ENCODE results near the gene CHMP6. TPM values are rescaled to one million over a fixed set of nuclear protein-coding genes. Genes with fewer than 3 reads are reported as not detected.

The CHMP6 gene
- total and polyA plus RNA-seq, 4 donors: 9.6 to 24.0 (median 16.7) TPM

DNA sequence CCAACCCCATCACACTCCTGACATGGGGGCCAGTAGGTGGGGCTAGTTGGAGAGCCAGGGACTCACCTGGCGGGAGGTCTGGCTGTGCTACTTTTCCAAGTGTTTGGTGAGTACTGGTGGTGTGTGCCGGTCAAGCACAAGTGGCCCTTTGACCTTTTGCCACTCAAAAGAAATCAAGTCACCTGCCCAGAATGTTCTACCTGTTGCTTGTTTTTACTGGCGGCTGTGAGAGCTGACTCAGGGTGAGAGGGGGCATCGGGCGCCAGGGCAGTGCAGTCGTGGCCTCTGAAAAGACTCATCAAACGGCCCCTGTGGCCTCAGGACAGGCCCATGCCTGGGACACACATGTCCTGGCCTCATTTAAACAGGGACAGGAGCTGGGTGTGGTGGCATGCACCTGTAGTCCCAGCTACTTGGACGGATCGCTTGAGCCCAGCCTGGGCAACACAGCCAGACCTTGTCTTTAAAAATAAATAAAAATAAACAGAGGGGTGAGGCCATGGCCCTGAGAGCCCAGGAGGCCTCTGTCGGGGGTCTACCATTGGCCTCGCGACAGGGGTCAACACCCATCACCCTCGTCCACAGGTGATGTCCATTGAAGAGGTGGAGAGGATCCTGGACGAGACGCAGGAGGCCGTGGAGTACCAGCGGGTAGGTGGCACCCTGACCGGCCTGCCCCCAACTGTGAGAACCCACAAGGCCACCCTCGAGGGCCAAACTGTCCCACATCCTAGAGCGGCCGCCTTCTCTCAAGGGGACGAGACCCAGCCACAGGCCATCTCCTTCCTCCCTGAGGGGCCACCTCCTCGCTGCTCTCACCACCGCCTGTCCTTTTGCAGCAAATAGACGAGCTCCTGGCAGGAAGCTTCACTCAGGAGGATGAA is 5.0 kb downstream of the CHMP6 start (continued):
- TF ChIP-seq, protein P1, sequence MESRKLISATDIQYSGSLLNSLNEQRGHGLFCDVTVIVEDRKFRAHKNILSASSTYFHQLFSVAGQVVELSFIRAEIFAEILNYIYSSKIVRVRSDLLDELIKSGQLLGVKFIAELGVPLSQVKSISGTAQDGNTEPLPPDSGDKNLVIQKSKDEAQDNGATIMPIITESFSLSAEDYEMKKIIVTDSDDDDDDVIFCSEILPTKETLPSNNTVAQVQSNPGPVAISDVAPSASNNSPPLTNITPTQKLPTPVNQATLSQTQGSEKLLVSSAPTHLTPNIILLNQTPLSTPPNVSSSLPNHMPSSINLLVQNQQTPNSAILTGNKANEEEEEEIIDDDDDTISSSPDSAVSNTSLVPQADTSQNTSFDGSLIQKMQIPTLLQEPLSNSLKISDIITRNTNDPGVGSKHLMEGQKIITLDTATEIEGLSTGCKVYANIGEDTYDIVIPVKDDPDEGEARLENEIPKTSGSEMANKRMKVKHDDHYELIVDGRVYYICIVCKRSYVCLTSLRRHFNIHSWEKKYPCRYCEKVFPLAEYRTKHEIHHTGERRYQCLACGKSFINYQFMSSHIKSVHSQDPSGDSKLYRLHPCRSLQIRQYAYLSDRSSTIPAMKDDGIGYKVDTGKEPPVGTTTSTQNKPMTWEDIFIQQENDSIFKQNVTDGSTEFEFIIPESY (IDR thresholded peaks at IDR 0.05): no peak
- TF ChIP-seq NR2F2 (IDR thresholded peaks at IDR 0.05) (no peak), FOXA1 (IDR thresholded peaks at IDR 0.05) (no peak)

DNA sequence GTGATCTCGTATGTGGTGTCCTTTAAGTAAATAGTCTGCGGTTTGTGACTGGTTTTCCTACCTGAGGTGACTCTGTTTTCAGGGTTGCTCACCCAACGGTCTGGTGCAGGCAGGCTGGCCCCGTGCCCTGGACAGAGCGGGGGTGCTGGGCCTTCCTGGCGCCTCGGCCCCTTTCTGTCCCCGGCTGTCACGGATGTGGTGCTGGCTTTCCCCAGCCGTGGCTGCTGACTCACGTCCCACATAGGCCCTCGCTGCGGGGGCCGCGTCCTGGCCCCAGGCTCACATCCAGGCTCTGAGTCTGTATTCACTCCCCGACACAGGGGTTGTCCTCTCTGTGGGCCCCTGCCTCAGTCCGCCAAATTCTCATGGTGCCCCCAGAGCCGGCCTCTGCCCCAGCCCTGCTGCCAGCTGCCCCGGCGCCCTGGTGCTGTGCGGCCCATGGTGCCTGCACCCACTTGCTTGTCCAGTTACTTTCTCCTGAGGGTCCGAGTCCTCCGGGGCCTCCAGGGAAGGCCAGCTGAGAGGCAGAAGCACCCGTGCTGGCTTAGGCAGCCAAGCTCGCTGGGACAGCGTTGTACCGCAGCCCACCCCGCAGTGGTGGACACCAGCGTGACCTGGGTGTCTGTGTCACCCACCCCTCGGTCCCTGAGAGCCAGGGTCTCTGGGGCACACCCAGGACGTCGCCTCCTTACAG is 5.9 kb downstream of the CHMP6 start:
- no peaks in the 10 kb centered on the region for H3K27me3 ChIP-seq (ENCODE audit: control insufficient read depth in 4 of 4, insufficient read depth in 4 of 4, low read length in 3 of 4)
- DNase-seq (ENCODE audit: low spot score): no peak
- H3K9ac ChIP-seq (ENCODE audit: low read depth in 1 of 2, low read length in 2 of 2): no peak overlapping the region
- no peak for TF ChIP-seq NR2F2 (IDR thresholded peaks at IDR 0.05)
- TF ChIP-seq RXRA (IDR thresholded peaks at IDR 0.05): no peak
- TF ChIP-seq, protein P2, sequence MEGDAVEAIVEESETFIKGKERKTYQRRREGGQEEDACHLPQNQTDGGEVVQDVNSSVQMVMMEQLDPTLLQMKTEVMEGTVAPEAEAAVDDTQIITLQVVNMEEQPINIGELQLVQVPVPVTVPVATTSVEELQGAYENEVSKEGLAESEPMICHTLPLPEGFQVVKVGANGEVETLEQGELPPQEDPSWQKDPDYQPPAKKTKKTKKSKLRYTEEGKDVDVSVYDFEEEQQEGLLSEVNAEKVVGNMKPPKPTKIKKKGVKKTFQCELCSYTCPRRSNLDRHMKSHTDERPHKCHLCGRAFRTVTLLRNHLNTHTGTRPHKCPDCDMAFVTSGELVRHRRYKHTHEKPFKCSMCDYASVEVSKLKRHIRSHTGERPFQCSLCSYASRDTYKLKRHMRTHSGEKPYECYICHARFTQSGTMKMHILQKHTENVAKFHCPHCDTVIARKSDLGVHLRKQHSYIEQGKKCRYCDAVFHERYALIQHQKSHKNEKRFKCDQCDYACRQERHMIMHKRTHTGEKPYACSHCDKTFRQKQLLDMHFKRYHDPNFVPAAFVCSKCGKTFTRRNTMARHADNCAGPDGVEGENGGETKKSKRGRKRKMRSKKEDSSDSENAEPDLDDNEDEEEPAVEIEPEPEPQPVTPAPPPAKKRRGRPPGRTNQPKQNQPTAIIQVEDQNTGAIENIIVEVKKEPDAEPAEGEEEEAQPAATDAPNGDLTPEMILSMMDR (IDR thresholded peaks at IDR 0.05; ENCODE audit: low read depth, low read length, missing input control): no peak
- TF ChIP-seq, protein P3, sequence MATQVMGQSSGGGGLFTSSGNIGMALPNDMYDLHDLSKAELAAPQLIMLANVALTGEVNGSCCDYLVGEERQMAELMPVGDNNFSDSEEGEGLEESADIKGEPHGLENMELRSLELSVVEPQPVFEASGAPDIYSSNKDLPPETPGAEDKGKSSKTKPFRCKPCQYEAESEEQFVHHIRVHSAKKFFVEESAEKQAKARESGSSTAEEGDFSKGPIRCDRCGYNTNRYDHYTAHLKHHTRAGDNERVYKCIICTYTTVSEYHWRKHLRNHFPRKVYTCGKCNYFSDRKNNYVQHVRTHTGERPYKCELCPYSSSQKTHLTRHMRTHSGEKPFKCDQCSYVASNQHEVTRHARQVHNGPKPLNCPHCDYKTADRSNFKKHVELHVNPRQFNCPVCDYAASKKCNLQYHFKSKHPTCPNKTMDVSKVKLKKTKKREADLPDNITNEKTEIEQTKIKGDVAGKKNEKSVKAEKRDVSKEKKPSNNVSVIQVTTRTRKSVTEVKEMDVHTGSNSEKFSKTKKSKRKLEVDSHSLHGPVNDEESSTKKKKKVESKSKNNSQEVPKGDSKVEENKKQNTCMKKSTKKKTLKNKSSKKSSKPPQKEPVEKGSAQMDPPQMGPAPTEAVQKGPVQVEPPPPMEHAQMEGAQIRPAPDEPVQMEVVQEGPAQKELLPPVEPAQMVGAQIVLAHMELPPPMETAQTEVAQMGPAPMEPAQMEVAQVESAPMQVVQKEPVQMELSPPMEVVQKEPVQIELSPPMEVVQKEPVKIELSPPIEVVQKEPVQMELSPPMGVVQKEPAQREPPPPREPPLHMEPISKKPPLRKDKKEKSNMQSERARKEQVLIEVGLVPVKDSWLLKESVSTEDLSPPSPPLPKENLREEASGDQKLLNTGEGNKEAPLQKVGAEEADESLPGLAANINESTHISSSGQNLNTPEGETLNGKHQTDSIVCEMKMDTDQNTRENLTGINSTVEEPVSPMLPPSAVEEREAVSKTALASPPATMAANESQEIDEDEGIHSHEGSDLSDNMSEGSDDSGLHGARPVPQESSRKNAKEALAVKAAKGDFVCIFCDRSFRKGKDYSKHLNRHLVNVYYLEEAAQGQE (IDR thresholded peaks at IDR 0.05): no peak
- no peak for TF ChIP-seq EGR1 (IDR thresholded peaks at IDR 0.05; ENCODE audit: low read depth in 2 of 2)
- no peak for TF ChIP-seq FOXA2 (IDR thresholded peaks at IDR 0.05)
- peaks cover 5 to 39% (median 25%) of the 10 kb centered on the region in 4 donors for H3K36me3 ChIP-seq (ENCODE audit: control insufficient read depth in 4 of 4, insufficient read depth in 3 of 4, low read depth in 1 of 4, low read length in 3 of 4)
- WGBS: 92% methylated on average over 32 of the region's 32 CpGs
- H3K27ac ChIP-seq (ENCODE audit: low read depth in 1 of 2, low read length in 2 of 2): no peak overlapping the region
- no peak overlapping the region for H3K4me3 ChIP-seq (ENCODE audit: low read depth in 1 of 3, low read length in 3 of 3)
- no peaks in the 10 kb centered on the region for H3K9me3 ChIP-seq (ENCODE audit: control insufficient read depth in 4 of 4, low read length in 3 of 4)
- H3K4me1 ChIP-seq (ENCODE audit: control insufficient read depth in 4 of 4, insufficient read depth in 4 of 4, low read length in 3 of 4): peaks cover 25 to 45% (median 34%) of the 10 kb centered on the region in 4 donors

DNA sequence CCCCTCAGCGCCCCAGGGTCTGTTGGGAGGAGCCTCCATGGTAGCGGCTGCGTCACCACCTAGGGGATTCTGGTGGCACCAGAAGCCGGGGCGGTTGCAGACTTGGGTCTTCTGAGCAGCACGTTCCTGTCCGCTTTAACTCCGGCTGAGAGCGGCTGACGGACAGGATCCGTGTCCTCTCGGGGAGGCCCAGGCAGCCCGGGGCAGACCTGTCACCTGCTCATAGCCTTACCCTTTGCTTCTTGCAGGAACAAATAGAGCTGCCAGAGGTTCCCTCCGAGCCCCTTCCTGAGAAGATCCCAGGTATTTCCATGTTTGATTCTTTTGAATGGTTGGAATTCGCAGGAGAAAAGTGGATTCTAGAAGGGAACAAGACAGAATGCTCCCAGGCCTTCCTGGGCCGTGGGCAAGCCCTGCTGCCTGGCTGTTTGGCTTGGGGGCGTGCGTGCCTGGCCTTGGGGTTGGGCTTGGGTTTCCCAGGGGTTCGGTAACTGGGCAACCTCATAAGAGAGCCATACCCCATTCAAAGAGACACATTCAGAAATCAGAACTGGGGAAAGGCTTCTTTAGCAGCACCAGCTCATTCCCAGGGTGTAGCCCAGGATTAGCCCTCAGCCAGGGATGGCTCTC is 6.6 kb downstream of the CHMP6 start:
- Histone ChIP-seq H3K9me3 (ENCODE audit: control insufficient read depth in 4 of 4, low read length in 3 of 4) (no peaks in the 10 kb centered on the region), H3K4me3 (ENCODE audit: low read depth in 1 of 3, low read length in 3 of 3) (no peak overlapping the region), H3K27me3 (ENCODE audit: control insufficient read depth in 4 of 4, insufficient read depth in 4 of 4, low read length in 3 of 4) (no peaks in the 10 kb centered on the region), H3K4me1 (ENCODE audit: control insufficient read depth in 4 of 4, insufficient read depth in 4 of 4, low read length in 3 of 4) (peaks cover 19 to 40% (median 29%) of the 10 kb centered on the region in 4 donors), H3K36me3 (ENCODE audit: control insufficient read depth in 4 of 4, insufficient read depth in 3 of 4, low read depth in 1 of 4, low read length in 3 of 4) (peaks cover 5 to 39% (median 25%) of the 10 kb centered on the region in 4 donors), H3K27ac (ENCODE audit: low read depth in 1 of 2, low read length in 2 of 2) (no peak overlapping the region), H3K9ac (ENCODE audit: low read depth in 1 of 2, low read length in 2 of 2) (no peak overlapping the region)
- no peak for TF ChIP-seq FOXA2 (IDR thresholded peaks at IDR 0.05)
- TF ChIP-seq TAF1 (conservative IDR thresholded peaks at IDR 0.05): no peak
- no peak for TF ChIP-seq HNF4A (conservative IDR thresholded peaks at IDR 0.05)
- TF ChIP-seq RAD21 (IDR thresholded peaks at IDR 0.05): no peak
- TF ChIP-seq, protein P4, sequence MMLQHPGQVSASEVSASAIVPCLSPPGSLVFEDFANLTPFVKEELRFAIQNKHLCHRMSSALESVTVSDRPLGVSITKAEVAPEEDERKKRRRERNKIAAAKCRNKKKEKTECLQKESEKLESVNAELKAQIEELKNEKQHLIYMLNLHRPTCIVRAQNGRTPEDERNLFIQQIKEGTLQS (IDR thresholded peaks at IDR 0.05): no peak
- no peak for DNase-seq (ENCODE audit: low spot score)
- 96% methylated on average over 19 of the region's 19 CpGs for WGBS

Measured in liver (tissue), 9 donors.